GM19463 (cell line): ENCODE data around the gene MYF6.

Experiments used
- ATAC-seq: cut with Tn5 transposase; IDR thresholded peaks from one replicate; pipeline ENCODE4 v1.9.1; 2021; ENCODE audit warnings: mild to moderate bottlenecking, moderate library complexity; ENCODE audit not compliant: unreplicated experiment

MYF6 gene

GRCh38 chr12:80704420-80704819 is 3.0 kb upstream of the MYF6 start:
- ATAC-seq: no peak

DNA sequence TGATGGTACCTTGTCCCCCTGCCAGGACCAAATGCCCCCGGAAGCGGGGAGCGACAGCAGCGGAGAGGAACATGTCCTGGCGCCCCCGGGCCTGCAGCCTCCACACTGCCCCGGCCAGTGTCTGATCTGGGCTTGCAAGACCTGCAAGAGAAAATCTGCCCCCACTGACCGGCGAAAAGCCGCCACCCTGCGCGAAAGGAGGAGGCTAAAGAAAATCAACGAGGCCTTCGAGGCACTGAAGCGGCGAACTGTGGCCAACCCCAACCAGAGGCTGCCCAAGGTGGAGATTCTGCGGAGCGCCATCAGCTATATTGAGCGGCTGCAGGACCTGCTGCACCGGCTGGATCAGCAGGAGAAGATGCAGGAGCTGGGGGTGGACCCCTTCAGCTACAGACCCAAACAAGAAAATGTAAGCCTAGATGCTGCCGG is 410 bp downstream of the MYF6 start:
- ATAC-seq: no peak

GRCh38 chr12:80708259-80708974 is 983 bp downstream of the MYF6 start:
- ATAC-seq: no peak

- ATAC-seq: no peak
Observed at GRCh38 chr12:80708975-80709328, 1.5 kb downstream of the MYF6 start.

- ATAC-seq: peak; percentile 67
Observed at GRCh38 chr12:80709811-80710726, 2.6 kb downstream of the MYF6 start.

GRCh38 chr12:80710727-80711449 is 3.5 kb downstream of the MYF6 start:
- ATAC-seq: peak; percentile 30

DNA sequence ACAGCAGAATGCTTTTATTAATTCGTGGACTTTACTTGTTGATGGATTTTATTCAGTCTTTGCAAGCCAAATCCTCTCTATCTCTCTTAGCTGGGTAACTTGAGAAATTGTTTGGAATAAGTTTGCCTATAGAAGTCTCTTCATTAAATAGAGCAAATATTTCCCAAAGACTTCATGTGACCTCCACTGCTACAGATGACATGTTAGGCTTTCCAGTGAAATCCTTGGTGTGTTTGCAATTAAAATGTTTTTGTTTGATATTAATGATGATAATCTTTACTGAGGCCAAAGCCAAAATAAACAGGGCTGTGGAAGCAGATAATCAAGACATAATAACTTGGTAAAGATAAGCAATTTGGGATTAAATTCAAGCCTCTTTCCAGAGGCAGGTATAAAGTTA is 4.4 kb downstream of the MYF6 start:
- ATAC-seq: no peak

- no peak for ATAC-seq
Observed at GRCh38 chr12:80712866-80713265, 5.4 kb downstream of the MYF6 start.

DNA sequence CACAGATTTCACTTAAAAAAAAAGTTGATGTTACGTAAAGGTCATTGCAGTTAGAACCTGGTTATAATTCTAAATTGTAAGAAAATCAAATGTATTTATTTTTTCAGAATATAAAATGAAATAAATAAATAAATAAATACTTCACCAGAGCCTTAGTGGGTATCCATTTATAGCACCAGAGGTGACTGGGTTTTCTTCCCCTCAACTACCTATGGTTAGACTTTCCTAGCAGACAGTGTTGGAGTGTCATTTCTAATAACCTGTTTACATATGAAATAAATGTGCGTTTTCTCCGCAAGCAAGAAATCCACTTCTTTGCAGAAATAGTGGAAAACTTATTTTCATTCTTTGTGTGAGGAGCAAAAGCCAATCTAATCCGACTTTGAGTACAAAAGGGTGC is 6.0 kb downstream of the MYF6 start:
- no peak for ATAC-seq

DNA sequence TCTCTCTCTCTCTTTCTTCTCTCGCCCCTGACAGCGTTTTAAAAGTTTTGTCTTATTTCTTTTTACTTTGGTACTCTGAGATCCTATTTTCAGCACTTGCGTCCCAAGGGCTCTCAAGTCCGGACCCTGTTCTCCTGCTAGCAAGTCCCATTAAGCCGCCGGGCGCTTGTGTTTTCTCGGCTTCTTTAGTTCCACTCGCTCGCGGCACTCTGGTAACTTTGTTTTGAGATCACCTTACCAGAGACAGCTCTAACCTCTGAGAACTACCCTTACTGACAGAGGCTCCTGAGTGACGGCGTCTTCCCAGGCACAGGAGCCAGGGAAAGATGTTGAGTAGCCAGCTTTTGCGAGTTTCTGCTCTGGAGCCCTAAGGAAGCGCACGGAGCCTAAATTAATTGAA is 6.6 kb downstream of the MYF6 start:
- no peak for ATAC-seq

- no peak for ATAC-seq
Observed at GRCh38 chr12:80714846-80715245, 7.4 kb downstream of the MYF6 start.

- ATAC-seq: no peak
Observed at GRCh38 chr12:80715713-80716249, 8.3 kb downstream of the MYF6 start.

DNA sequence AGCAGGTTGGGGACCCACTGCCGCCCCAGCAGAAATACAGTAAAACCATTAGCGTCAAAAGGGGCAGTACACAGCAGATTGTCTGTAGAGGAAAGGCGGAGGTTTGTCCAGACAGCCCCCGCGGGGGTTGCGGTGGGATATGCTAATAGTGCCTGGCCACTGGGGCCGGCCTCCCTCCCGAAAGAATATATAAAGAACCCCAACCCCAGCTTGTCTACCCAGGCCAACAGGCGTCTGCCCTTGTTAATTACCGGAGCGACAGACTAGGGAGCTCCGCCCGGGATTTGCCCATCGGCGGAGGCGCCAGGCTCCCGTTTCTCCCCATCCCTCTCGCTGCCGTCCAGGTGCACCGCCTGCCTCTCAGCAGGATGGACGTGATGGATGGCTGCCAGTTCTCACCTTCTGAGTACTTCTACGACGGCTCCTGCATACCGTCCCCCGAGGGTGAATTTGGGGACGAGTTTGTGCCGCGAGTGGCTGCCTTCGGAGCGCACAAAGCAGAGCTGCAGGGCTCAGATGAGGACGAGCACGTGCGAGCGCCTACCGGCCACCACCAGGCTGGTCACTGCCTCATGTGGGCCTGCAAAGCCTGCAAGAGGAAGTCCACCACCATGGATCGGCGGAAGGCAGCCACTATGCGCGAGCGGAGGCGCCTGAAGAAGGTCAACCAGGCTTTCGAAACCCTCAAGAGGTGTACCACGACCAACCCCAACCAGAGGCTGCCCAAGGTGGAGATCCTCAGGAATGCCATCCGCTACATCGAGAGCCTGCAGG is 9.4 kb downstream of the MYF6 start, which contains the start of gene MYF5:
MYF5 (plus strand) TSS at position 217 of the 774 bp plus-strand sequence; CDS start at position 369, 152 bp downstream.
- ATAC-seq: no peak

- ATAC-seq: no peak
Observed at GRCh38 chr12:80717856-80718255, 10.4 kb downstream of the MYF6 start.

DNA sequence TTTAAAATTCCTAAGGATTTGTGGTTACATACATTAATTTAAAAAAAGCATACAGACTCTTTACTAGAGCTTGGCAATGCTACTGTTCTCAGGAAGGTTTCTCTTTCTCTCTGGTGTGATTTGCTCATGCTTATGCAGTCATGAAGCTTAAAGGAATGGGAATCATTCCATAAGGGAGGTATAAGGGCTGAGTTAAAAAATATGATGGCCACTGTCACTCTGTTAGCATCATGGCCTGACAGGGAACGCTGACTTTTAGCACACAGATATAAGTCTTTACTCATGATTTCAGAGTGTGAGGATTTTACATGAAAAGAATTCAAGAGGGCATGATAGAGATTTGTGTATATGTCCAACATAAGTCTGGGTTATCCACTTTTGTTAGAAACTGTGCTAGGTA is 13.1 kb downstream of the MYF6 start:
- ATAC-seq: no peak

- ATAC-seq: no peak
Observed at GRCh38 chr12:80721326-80721725, 13.9 kb downstream of the MYF6 start.

DNA sequence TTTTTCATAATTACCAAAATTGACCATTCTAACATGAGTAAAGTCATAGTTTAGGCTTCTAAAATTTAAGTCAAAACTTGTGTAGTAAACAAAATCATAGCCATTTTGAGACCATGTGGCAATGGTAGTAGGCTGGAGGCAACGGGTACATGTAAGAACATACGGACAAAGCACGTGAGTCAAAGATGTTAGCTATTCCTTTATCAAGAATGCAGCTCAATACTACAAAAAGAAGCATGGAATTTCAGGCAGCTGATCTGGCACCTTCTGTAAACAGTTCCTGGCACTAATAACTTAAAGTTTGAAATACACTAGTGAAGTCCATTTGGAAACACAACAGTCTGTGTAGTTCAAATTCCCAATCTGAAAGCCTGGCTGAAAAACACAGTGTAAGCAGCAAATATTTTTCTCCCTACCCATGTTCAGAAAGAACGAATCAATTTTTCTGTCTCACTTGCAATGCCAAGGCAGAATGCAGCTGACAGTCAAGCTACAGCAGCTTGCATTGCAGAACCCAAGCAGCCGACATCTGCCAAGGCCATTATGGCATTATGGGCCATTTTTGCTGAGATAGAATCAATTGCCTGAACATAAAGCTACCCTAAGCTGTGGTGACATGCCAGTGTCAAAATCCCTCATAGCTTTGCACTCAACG is 38.5 kb downstream of the MYF6 start:
- no peak for ATAC-seq

DNA sequence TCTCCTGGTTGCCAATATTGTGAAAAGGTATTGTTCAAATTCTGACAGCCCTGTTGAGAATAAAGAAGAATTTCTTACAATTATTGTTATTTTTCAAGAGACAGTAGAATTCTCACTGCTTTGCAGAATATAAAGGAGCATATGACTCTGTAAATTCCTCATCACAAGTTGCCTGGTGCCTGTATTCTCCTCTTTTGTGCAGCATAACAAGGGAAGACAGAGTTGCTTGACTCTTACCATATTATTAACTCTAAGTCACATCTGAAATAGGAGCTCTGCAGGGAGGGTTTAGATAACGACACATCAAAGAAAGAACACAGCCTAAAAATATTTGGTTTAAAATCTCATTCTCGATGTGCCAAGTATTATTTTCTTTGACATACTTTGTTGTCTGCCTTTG is 40.4 kb downstream of the MYF6 start:
- ATAC-seq: no peak

- no peak for ATAC-seq
Observed at GRCh38 chr12:80749456-80749855, 42.0 kb downstream of the MYF6 start.

DNA sequence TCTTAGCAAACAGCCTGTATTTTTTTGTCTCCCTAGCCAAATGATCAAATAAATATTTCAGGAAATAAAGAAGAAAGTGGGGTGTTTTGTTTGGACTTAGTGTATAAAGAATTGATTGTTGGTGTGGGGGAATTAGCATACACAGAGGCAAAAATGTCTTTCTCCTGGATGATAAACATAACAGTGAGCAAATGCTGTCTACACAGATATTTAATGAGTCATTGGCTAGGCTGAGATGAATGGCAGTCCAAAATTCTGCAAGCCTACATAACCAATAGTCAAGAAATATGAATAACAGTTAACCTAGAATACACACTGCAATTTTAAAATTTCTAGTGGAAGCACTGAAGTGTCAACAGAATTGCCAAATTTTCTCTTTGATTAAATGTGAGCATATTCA is 45.0 kb downstream of the MYF6 start:
- ATAC-seq: no peak
